Immature natural killer cell (primary cell): ENCODE results near the gene PHF21A. TPM values are rescaled to one million over a fixed set of nuclear protein-coding genes. Genes with fewer than 3 reads are reported as not detected.

Source experiments
- DNase-seq, 3 donors: peaks; one replicate each; pipeline ENCODE4 v3.0.0; 2022; ENCODE audit warnings: mixed read lengths in 1 of 3
- H3K27ac Mint-ChIP-seq, 6 donors: one replicate each; pipeline ENCODE4 v1.8.0; 2020; ENCODE audit warnings: mixed read lengths in 6 of 6, mild to moderate bottlenecking in 5 of 6, inconsistent platforms in 4 of 6, moderate library complexity in 3 of 6
- H3K27me3 Mint-ChIP-seq, 3 donors: one replicate each; pipeline ENCODE4 v1.8.0; 2020 to 2021; ENCODE audit warnings: low read depth in 3 of 3, mild to moderate bottlenecking in 3 of 3, mixed read lengths in 3 of 3, moderate library complexity in 3 of 3, inconsistent platforms in 1 of 3
- H3K36me3 Mint-ChIP-seq, 3 donors: one replicate each; pipeline ENCODE4 v1.8.0; 2020; ENCODE audit warnings: mixed read lengths in 3 of 3, inconsistent platforms in 2 of 3, mild to moderate bottlenecking in 2 of 3
- H3K4me1 Mint-ChIP-seq, 2 donors: one replicate each; pipeline ENCODE4 v1.8.0; 2020; ENCODE audit warnings: inconsistent platforms in 2 of 2, mild to moderate bottlenecking in 2 of 2, mixed read lengths in 2 of 2, moderate library complexity in 1 of 2
- H3K4me3 Mint-ChIP-seq, 5 donors: one replicate each; pipeline ENCODE4 v1.8.0; 2020; ENCODE audit warnings: mild to moderate bottlenecking in 5 of 5, mixed read lengths in 5 of 5, inconsistent platforms in 3 of 5, moderate library complexity in 3 of 5
- H3K9me3 Mint-ChIP-seq, 6 donors: one replicate each; pipeline ENCODE4 v1.8.0; 2020; ENCODE audit warnings: mild to moderate bottlenecking in 6 of 6, mixed read lengths in 6 of 6, inconsistent platforms in 4 of 6, moderate library complexity in 3 of 6
- polyA plus RNA-seq, 3 donors: library from polyadenylated mRNA; unstranded; fragments of 300-500 nt; fragmentation: Illumina TruSeq; gene quantifications; one replicate each; pipeline ENCODE4 v1.2.3, GENCODE V29; 2021

Gene PHF21A
- polyA plus RNA-seq, 3 donors from 2014 or later: 4.4 to 21.3 (median 5.8) TPM

DNA sequence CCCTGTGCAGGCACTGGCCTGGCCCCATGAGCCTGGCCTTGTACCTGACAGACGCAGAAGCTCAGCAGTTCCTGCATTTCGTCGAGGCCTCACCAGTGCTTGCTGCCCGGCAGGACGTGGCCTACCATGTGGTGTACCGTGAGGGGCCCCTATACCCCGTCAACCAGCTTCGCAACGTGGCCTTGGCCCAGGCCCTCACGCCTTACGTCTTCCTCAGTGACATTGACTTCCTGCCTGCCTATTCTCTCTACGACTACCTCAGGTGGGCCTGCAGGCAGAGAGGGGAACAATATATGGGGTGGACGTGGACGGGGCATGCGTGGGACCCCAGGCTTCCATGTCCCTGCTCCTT is 193.9 kb downstream of the PHF21A start:
- Mint-ChIP-seq H3K4me3 (no peak overlapping the region), H3K4me1 (peaks cover 43 to 47% of the 10 kb centered on the region in 2 donors), H3K27ac (peak overlapping the region in 4 of 6 donors; percentile 36 to 83 (median 59)), H3K36me3 (peaks cover 3 to 6% (median 4%) of the 10 kb centered on the region in 3 donors), H3K9me3 (no peaks in the 10 kb centered on the region), H3K27me3 (peaks cover 10 to 19% (median 12%) of the 10 kb centered on the region in 3 donors)
- DNase-seq: no peak

DNA sequence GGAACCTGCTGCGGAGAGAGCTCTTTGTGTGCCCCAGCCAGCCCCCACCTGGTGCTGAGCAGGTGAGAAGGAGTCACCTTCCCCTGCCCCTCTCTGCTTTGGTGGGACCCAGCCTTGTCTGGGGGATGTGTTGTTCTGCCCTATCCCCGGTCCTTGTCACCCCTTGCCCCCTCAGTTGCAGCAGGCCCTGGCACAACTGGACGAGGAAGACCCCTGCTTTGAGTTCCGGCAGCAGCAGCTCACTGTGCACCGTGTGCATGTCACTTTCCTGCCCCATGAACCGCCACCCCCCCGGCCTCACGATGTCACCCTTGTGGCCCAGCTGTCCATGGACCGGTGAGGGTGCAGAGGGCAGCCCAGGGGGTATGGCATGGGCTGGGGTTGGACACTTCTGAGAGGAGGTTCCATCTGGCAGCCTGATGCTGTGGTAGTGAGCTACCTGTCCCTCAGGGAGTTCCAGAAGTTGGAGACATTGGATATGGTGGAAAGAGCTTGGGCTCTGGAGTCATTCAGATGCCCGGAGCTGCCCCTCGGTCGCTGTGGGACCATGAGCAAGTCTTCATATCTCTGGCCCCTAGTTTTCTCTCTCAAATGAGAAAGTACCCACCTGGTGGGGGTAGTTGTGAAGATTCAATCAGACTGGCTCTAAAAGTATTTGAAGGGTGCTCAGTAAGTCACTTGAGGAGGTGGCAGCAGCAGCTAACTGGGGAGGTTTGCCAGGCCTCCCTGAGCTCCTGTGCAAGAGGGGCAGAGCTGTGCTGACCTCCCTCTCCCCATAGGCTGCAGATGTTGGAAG is 194.5 kb downstream of the PHF21A start:
- DNase-seq: no peak
- H3K9me3 Mint-ChIP-seq: no peaks in the 10 kb centered on the region
- H3K27me3 Mint-ChIP-seq: peaks cover 6 to 19% (median 13%) of the 10 kb centered on the region in 3 donors
- peaks cover 42 to 47% of the 10 kb centered on the region in 2 donors for H3K4me1 Mint-ChIP-seq
- no peak overlapping the region for H3K4me3 Mint-ChIP-seq
- H3K36me3 Mint-ChIP-seq: peaks cover 3 to 6% (median 4%) of the 10 kb centered on the region in 3 donors
- peak overlapping the region in 3 of 6 donors; percentile 30 to 68 (median 50) for H3K27ac Mint-ChIP-seq

DNA sequence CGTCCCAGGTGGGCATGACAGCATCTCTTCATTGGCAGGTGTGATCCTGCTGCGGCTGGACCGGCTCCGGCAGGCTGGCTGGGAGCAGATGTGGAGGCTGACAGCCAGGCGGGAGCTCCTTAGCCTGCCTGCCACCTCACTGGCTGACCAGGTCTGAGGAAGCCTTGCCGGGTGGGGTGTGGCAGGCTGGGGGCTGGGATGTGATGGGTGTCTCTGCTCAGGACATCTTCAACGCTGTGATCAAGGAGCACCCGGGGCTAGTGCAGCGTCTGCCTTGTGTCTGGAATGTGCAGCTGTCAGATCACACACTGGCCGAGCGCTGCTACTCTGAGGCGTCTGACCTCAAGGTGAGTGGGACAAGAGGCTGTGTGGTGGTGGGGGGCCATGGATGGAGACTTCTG is 195.3 kb downstream of the PHF21A start:
- Mint-ChIP-seq H3K9me3 (no peaks in the 10 kb centered on the region), H3K36me3 (peaks cover 0 to 4% (median 0%) of the 10 kb centered on the region in 3 donors), H3K27me3 (peaks cover 6 to 17% (median 17%) of the 10 kb centered on the region in 3 donors), H3K27ac (no peak overlapping the region), H3K4me1 (peaks cover 34 to 45% of the 10 kb centered on the region in 2 donors), H3K4me3 (peak overlapping the region in 1 of 5 donors; percentile 29)
- DNase-seq: no peak

DNA sequence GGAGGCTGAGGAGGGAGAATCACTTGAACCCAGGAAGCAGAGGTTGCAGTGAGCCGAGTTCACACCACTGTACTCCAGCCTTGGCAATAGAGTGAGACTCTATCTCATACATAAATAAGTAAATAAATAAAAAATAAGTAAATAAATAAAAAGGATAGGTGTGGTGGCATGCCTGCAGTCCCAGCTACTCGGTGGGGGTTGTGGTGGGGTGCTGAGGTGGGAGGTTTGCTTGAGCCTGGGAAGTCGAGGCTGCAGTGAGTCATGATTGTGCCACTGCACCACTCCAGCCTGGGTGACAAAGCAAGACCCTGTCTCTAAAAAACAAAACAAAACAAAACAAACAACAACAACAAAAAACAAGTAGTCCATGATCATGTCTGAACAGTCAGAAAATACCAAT is 195.7 kb downstream of the PHF21A start:
- H3K27ac Mint-ChIP-seq: no peak overlapping the region
- no peaks in the 10 kb centered on the region for H3K9me3 Mint-ChIP-seq
- H3K4me1 Mint-ChIP-seq: peaks cover 30 to 43% of the 10 kb centered on the region in 2 donors
- no peak for DNase-seq
- peaks cover 6 to 17% (median 17%) of the 10 kb centered on the region in 3 donors for H3K27me3 Mint-ChIP-seq
- peaks cover 0 to 4% (median 0%) of the 10 kb centered on the region in 3 donors for H3K36me3 Mint-ChIP-seq
- H3K4me3 Mint-ChIP-seq: peak overlapping the region in 1 of 5 donors; percentile 29

DNA sequence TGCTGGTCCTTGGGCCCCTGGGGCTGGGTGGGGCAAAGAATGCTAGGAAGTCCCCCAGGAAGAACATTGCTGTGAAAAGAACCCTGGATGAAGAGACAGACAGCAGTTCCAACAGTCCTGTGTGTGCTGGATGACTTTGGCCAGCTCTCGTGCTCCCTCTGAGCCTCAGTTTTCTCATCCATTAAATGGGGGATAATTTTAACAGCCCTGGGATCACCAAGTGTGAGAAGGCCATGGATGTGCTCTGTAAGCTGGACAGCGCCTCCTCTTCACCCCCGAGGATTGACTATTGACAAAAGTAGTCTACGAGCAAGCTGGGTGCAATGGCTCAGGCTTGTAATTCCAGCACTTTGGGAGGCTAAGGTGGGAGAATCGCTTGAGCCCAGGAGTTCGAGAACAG is 196.3 kb downstream of the PHF21A start:
- H3K4me1 Mint-ChIP-seq: peaks cover 23 to 38% of the 10 kb centered on the region in 2 donors
- no peak overlapping the region for H3K4me3 Mint-ChIP-seq
- H3K36me3 Mint-ChIP-seq: peaks cover 0 to 4% (median 0%) of the 10 kb centered on the region in 3 donors
- no peak for DNase-seq
- no peaks in the 10 kb centered on the region for H3K9me3 Mint-ChIP-seq
- peaks cover 0 to 14% (median 13%) of the 10 kb centered on the region in 3 donors for H3K27me3 Mint-ChIP-seq
- no peak overlapping the region for H3K27ac Mint-ChIP-seq

DNA sequence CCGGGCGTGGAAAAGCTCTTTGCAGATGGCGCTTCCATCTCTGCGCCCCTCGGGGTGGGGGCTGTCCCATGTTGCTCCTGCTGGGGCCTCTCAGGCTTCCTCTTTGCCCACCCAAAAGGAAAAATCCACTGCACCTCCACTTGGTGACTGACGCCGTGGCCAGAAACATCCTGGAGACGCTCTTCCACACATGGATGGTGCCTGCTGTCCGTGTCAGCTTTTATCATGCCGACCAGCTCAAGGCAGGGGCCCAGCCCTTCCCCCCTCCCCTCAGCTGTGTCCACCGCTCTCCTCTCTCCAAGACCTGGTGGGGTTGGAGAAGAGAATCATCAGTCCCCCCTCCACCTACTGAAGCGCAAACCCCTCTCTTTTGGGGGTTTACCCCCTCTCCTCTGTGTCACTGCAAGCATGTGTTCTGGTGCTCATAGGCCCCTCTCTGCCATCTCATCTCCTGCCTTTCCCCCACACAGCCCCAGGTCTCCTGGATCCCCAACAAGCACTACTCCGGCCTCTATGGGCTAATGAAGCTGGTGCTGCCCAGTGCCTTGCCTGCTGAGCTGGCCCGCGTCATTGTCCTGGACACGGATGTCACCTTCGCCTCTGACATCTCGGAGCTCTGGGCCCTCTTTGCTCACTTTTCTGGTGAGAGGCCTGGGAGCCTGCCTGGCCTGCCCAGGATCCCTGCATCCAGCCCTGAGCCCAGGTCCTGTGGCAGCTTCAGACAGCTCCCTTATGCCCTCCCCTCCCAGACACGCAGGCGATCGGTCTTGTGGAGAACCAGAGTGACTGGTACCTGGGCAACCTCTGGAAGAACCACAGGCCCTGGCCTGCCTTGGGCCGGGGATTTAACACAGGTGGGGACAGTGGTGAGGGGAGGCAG is 197.0 kb downstream of the PHF21A start:
- Mint-ChIP-seq H3K9me3 (no peaks in the 10 kb centered on the region), H3K4me3 (peak overlapping the region; percentile 42 to 72 (median 57)), H3K4me1 (peaks cover 21 to 36% of the 10 kb centered on the region in 2 donors), H3K36me3 (peaks cover 0 to 4% (median 0%) of the 10 kb centered on the region in 3 donors), H3K27me3 (peaks cover 0 to 12% (median 12%) of the 10 kb centered on the region in 3 donors), H3K27ac (peak overlapping the region in 1 of 6 donors; percentile 36)
- no peak for DNase-seq

DNA sequence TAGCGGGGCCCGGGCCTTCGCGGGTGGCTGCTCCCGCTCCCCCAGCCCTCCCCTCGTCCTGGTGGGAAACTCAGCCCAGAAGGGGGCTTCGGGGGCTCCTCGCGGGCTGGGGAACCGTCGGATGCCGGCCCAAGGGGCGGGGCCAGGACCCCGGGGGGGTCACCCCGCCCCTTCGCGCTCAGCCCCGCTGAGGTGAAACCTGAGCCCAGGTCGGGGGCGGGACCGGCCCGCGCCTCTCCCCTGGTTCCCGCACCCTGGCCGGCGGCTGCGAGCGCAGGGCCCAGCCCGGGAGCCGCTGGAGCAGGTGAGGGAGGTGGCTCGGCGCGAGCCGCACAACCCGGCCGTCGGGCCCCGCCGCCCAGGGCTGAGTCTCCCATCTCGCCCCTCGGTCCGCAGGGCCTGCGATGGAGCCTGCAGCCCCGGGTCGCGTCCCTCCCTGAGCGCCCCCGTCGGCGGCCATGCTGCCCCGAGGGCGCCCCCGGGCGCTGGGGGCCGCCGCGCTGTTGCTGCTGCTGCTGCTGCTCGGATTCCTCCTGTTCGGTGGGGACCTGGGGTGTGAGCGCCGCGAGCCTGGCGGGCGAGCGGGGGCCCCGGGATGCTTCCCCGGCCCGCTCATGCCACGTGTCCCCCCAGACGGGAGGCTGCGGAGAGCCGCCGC is 198.7 kb downstream of the PHF21A start, which contains the start of gene LARGE2:
TSS of gene LARGE2 (plus strand) at position 232 of the 658 bp plus-strand sequence. CDS start at position 459, 227 bp downstream.
- H3K27me3 Mint-ChIP-seq: peaks cover 4 to 19% (median 15%) of the 10 kb centered on the region in 3 donors
- H3K27ac Mint-ChIP-seq: no peak within 1 kb of the TSS
- no peaks in the 10 kb centered on the region for H3K9me3 Mint-ChIP-seq
- H3K36me3 Mint-ChIP-seq: peaks cover 0 to 4% (median 0%) of the 10 kb centered on the region in 3 donors
- DNase-seq: peak in 1 of 3 donors; percentile 24
- H3K4me3 Mint-ChIP-seq: peak within 1 kb of the TSS; percentile 70 to 85 (median 74)
- H3K4me1 Mint-ChIP-seq: peaks cover 33 to 44% of the 10 kb centered on the region in 2 donors

DNA sequence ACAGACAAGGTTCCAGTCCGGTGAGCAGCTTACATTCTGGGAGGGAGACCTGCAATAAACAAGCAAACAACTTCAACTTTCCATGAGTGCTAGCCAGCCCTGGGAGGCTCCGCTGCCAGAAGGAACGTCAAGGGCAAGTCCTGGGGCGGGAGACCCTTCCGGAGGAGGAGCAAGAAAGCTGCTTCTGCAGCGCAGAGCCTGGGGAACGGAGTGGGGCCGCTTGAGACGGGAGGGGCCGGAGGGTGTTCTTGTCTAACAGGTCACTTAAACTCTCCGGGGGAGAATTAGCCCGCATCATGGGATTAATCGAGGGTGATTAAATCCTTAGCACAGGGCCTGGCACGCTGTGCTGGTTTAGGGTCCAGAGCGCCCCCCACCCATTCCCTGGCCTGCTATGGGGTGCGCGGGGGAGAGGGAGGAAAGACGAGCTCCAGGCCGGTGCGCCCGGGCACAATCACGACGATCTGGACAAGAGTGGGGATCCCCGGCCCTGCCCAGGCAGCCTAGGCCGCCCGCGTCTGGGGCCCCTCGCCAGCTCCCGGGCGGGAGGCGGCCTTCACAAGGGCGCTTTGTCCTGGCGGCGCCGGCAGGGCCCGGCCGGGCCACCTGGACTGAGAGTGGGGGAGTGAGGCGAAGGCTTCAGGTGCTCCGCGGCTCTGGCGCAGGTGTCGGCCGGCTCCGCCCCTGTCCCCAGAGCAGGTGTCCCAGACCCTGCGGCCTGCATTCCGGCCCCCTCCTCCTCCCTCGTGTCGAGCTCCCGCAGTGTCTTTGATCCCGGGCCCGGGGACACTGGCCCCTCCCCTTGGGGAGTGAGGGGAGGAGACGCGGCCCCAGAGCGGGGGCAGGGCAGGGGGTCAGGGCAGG is 199.5 kb downstream of the PHF21A start:
- DNase-seq: no peak

DNA sequence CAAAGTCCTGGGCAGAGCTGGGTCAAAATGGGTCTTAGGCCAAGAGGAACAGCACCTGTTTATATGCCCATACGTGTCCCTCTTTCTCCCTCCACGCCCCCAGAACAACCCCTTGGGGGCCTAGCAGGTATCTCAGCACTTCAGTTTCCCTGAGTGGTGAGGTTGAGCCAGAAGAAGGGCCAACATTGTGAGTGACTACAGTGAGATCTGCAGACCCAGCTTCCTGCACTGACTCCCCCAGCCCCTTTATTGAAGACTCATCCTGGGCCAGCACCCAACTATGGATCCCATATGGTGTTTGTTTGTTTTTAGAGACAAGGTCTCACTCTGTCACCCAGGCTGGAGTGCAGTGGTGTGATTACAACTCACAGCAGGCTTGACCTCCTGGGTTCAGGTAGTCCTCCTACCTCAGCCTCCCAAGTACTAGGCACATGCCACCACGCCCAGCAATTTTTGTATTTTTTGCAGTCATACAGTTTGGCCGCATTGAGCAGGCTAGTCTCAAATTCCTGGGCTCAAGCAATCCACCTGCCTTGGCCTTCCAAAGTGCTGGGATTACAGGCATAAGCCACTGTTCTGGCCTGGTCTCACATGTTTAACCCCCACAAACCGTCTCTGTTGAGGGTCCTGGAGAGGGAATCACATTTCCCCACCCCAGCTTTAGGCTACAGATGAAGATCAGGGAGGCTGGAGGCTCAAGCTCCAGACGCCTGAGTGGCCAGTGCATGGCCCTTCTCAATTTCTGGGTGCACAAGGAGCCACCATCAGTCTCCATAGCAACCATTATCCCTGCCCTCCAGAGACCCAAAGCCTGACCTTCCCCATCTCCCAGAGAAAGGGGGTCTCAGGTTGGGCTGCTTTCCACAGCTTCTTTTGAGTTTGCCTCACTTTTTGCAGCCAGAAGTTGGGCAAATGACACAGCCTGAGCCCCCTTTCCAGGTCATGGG is 200.4 kb downstream of the PHF21A start:
- H3K27ac Mint-ChIP-seq: no peak overlapping the region
- DNase-seq: no peak
- peaks cover 42 to 55% of the 10 kb centered on the region in 2 donors for H3K4me1 Mint-ChIP-seq
- peaks cover 4 to 19% (median 15%) of the 10 kb centered on the region in 3 donors for H3K27me3 Mint-ChIP-seq
- peaks cover 0 to 4% (median 0%) of the 10 kb centered on the region in 3 donors for H3K36me3 Mint-ChIP-seq
- H3K4me3 Mint-ChIP-seq: peak overlapping the region; percentile 23 to 78 (median 70)
- no peaks in the 10 kb centered on the region for H3K9me3 Mint-ChIP-seq

More for the DNA sequence above, 199.5 kb downstream of the PHF21A start:
- Mint-ChIP-seq H3K27me3 (peaks cover 4 to 19% (median 15%) of the 10 kb centered on the region in 3 donors), H3K9me3 (no peaks in the 10 kb centered on the region), H3K36me3 (peaks cover 0 to 4% (median 0%) of the 10 kb centered on the region in 3 donors), H3K4me1 (peaks cover 33 to 45% of the 10 kb centered on the region in 2 donors), H3K4me3 (peak overlapping the region; percentile 52 to 78 (median 70)), H3K27ac (no peak overlapping the region)

DNA sequence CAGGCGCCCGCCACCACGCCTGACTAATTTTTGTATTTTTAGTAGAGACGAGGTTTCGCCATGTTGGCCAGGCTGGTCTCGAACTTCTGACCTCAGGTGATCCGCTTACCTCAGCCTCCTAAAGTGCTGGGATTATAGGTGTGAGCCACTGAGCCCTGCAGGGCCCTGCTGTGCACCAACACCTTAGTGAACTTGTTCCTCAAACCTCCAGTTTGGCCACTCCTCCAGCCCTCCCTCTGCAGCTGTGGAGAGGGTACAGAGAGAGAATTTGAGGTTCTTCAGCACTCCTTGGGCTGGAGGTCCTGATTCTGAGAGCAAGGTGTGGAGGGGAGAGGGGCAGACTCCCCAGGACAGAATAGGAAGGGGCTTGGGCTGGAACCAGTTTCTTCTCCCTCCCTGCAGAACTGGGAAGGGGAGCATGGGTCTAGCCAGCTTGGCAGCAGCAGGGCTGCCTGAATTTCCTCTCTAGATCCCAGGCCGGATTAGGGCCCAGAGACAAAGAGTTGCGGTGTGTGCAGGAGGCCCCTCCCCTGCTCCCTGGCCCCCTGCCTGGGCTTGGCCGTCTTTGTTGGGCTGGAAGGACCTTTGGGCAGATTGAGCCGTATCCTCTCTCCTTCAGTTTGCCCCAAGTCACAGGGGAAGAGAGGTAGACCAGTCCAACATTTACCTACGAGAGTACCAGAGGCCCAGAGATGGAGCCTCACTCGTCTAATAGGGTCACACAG is 201.3 kb downstream of the PHF21A start:
- DNase-seq: no peak
- peak overlapping the region in 1 of 6 donors; percentile 34 for H3K27ac Mint-ChIP-seq
- H3K4me1 Mint-ChIP-seq: peaks cover 51 to 57% of the 10 kb centered on the region in 2 donors
- peaks cover 0 to 4% (median 0%) of the 10 kb centered on the region in 3 donors for H3K36me3 Mint-ChIP-seq
- no peaks in the 10 kb centered on the region for H3K9me3 Mint-ChIP-seq
- H3K27me3 Mint-ChIP-seq: peaks cover 4 to 21% (median 15%) of the 10 kb centered on the region in 3 donors
- H3K4me3 Mint-ChIP-seq: peak overlapping the region; percentile 21 to 97 (median 93)
